ENCODE measurements around the gene GRM8. TPM values are rescaled to one million over a fixed set of nuclear protein-coding genes. Genes with fewer than 3 reads are reported as not detected.

The GRM8 gene
- total RNA-seq, 1 donor from 2014 or later = 0.30 TPM

DNA sequence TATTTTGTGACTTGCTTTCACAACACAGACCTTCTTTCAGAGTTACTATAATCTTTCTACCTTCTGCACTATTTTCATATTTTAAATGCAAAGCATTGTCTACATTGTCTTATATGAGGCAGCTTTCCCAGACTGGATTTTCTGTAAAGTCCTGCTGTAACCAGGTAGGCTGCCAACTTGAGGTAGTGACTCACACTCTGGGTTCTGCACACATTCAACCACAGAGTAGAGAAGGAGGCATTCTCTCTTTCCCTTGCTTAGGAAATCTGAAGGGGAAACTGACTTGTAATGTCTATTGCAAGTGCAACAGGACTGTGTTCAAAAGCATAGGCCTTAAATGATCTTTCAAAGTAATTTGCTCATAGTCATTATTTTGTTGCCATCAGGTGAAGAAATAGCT is 461.4 kb downstream of the GRM8 start:
- intact Hi-C loops (cut with DNase I) = no loop called here
- no peak for DNase-seq (ENCODE audit: low spot score)

DNA sequence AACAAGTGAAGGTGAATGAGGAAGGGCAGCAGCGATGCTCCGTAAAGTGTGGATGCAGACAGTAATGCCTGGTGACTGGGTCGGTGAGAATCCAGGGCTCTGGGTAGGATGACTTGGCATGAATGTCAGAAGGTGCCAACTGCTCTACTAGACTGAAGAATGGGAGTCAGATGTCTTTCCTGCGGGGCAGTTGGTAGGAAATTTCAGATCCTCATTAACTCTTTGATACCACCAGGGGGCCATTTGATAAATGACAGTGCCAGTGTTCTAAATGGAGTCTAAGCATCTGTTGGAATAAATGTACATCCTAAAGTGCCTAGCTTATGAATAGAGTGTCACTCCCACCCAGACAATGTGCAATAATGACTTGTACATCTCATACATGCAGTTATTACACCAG is 462.0 kb downstream of the GRM8 start:
- intact Hi-C loops (cut with DNase I) = no loop called here
- DNase-seq (ENCODE audit: low spot score) = no peak

DNA sequence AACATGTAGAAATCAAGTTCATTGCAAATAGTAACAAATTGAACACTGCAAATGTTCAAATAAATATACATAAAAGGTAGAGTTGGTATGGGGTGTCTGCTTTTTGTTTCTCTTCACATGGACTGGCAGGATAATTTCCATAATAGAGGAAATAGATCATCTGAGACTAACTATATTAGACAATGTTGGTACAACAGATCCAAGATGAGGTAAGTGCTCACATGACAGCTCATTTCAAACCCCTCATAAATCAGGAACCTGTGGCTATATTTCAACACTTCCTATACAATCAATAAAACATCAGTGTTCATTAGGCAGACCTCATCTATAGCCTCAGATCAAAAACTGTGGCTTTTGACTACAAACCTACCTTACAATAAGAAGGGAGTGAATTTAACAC is 469.1 kb downstream of the GRM8 start:
- intact Hi-C loops (cut with DNase I) = no loop called here

GRCh38 chr7:126780993-126781392 is 471.7 kb downstream of the GRM8 start:
- DNase-seq (ENCODE audit: low spot score) = no peak
- intact Hi-C loops (cut with DNase I) = no loop called here

More for the DNA sequence above, 469.1 kb downstream of the GRM8 start:
- DNase-seq (ENCODE audit: low spot score) = no peak

- intact Hi-C loops (cut with DNase I) = no loop called here
- no peak for DNase-seq (ENCODE audit: low spot score)
Measured at GRCh38 chr7:126778101-126778500, 474.6 kb downstream of the GRM8 start.

- DNase-seq (ENCODE audit: low spot score) = no peak
- intact Hi-C loops (cut with DNase I) = no loop called here
Measured at GRCh38 chr7:126776498-126776897, 476.2 kb downstream of the GRM8 start.

- intact Hi-C loops (cut with DNase I) = no loop called here
- DNase-seq (ENCODE audit: low spot score) = no peak
Measured at GRCh38 chr7:126774077-126774476, 478.7 kb downstream of the GRM8 start.

- DNase-seq (ENCODE audit: low spot score) = no peak
- intact Hi-C loops (cut with DNase I) = no loop called here
Measured at GRCh38 chr7:126768836-126769235, 483.9 kb downstream of the GRM8 start.

DNA sequence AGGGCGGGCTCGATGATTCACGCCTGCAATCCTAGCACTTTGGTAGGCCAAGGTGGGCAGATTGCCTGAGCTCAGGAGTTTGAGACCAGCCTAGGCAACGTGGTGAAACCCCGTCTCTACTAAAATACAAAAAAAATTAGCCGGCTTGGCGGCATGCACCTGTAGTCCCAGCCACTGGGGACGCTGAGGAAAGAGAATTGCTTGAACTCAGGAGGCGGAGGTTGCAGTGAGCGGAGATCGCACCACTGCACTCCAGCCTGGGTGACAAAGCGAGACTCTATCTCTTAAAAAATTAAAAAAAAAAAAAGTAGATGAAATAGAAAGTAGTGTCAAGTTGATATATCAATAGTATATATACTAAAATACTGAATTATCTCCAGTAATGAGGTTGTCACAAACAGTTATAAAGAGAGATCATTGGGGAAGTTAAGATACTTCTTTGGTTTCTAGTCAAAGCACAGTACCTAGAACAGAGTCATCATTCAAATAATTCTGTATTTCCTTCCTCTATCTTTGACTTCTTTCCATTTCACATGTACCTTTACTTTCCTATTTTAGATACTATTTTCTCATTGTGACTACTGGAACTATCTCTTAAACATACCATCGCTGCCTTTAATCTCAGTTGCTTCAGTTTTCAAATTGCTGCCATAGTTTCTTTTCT is 491.7 kb downstream of the GRM8 start:
- intact Hi-C loops (cut with DNase I) = no loop called here
- no peak for DNase-seq (ENCODE audit: low spot score)

DNA sequence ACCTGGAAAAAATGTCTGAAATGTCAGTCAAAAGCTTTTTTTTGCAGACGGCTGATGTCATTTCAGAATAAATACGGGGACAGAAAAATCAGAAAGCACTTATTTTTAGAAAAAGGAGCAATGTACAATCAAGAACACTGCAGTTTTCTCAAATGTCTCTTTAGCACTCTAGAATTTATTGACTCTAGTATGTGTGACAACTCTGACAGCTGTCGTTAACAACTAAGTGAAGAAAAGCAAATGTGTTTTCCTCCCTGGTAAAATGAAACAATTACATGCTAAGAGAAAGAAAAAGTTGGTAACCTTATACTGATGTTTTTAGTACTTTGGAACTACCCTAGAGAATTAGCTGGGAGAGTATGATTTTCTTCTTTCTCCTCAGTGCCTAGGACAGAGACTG is 497.4 kb downstream of the GRM8 start:
- no peak for DNase-seq (ENCODE audit: low spot score)
- intact Hi-C loops (cut with DNase I) = no loop called here

GRCh38 chr7:126750207-126750911 is 502.4 kb downstream of the GRM8 start:
- no peak for DNase-seq (ENCODE audit: low spot score)
- intact Hi-C loops (cut with DNase I) = no loop called here

DNA sequence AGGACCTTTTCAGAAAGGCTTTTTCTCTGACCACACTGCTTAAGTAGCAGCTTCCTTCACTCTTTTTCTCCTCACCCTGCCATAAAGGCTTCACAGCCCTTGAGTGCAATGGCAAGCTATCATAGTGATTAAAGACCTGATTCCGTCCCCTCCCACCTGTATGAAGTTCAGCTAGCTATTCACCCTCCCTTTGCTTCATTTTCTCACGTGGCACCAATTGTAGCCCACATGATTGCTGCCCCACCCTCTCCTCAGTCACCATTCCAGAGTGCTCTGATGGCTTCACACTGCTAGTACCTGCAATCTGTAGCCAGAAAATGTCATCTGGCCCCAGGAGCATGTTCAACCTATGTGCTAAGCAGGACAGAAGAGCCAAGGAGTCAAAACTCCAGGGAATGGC is 523.8 kb downstream of the GRM8 start:
- DNase-seq (ENCODE audit: low spot score) = no peak
- intact Hi-C loops (cut with DNase I) = no loop called here

DNA sequence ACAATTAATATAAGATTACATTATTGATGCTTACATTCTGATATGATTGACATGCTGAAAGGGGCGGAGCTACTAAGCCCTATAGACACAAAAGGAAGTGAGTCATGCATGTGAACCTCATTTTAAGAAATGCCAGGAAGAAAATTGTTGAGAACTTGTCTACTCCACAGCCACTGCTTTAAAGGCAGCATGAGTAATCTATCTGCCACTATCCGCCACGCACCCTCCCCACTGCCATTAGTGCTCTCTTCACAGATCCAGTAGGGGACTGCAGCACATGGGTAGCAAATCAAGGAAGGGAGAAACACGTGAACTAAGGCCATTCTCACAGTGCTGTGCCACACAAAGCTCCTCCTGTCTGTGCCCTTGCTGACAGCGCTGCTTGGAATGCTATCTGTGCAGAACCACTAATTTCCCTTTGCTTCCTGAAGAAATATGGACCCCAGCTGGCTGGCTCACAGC is 524.8 kb downstream of the GRM8 start:
- no peak for DNase-seq (ENCODE audit: low spot score)
- intact Hi-C loops (cut with DNase I) = no loop called here

DNA sequence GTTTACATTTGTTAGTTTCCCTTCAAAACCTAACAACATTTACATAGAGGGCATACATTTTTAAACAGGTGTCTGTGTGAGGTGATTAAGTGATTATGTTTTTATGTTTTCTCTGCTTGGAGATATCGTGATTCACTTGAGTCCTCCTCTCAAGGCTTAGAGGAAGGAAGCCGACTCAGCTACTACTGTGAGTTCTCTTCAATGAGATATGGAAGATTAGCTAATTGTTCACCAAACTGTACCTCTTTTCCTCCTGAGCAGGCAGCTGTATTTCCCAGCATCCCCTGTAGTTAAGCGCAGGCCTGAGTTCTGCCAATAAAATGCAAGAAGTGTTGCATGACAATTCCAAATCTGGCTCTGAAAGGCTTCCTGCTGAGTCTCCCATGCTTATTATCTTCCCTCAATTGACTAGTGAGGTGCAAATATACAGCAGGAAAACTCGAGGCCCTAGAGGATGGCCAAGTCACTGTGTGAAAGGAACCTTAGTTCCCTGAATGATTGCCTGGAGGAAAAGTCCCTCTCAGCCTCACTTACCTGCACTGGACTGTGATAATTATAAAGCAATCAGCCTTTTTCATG is 528.7 kb downstream of the GRM8 start:
- no peak for DNase-seq (ENCODE audit: low spot score)
- intact Hi-C loops (cut with DNase I) = no loop called here

DNA sequence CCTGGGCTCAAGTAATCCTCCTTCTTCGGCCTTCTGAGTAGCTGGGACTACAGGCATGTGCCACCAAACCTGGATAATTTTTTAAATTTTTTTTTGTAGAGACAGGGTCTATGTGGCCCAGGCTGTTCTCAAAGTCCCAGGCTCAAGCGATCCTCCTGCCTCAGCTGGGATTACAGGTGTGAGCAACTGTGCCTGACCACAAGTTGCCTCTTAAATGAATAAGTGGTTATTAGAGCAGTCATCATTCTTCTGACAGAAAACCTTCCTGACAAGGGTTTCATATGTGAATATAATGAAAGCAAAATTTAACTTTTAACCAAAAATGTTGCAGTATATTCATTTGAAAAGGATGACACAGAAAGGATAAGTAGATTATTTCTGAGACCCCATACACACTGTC is 532.5 kb downstream of the GRM8 start:
- intact Hi-C loops (cut with DNase I) = no loop called here
- no peak for DNase-seq (ENCODE audit: low spot score)

DNA sequence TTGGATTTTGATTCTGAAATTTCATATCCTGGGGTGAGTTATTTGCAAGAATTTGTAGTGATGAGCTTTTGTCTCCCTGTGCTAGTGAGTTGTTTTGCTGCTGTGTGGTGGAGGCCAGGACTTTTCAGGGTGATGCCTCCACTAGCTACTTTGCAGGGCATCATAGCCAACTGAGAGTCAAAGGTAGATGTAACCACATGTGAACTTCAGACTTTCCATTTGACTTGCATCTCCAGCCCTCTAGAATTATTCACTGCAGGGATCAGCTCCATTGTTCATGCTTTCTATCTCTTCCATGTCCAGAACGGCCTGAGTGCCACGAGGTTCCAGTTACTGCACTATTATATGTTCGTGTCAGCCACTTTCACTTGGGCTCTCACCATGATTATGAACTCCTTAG is 534.3 kb downstream of the GRM8 start:
- intact Hi-C loops (cut with DNase I) = no loop called here

GRCh38 chr7:126716321-126716720 is 536.4 kb downstream of the GRM8 start:
- intact Hi-C loops (cut with DNase I) = no loop called here
- DNase-seq (ENCODE audit: low spot score) = no peak

More for the DNA sequence above, 534.3 kb downstream of the GRM8 start:
- DNase-seq (ENCODE audit: low spot score) = no peak

GRCh38 chr7:126715076-126715475 is 537.7 kb downstream of the GRM8 start:
- DNase-seq (ENCODE audit: low spot score) = no peak
- intact Hi-C loops (cut with DNase I) = no loop called here

GRCh38 chr7:126702242-126703016 is 550.3 kb downstream of the GRM8 start:
- no peak for DNase-seq (ENCODE audit: low spot score)

More at GRCh38 chr7:126702242-126703016, 550.3 kb downstream of the GRM8 start:
- intact Hi-C loops (cut with DNase I) = no loop called here
